GM12878 (cell line): Measurements from ENCODE around the gene RGMB. TPM values are rescaled to one million over a fixed set of nuclear protein-coding genes. Genes with fewer than 3 reads are reported as not detected.

Source experiments
- ATAC-seq: fragments of 200-7000 bp; cut with Tn5 transposase; 3 replicates; pipeline ENCODE4 v1.9.1; 2020; ENCODE audit warnings: mild to moderate bottlenecking, moderate library complexity
- BruUV-seq: library from RNA; stranded (reverse); fragments of 400-500 nt; replicated peaks from 2 replicates; lab custom pipeline; 2021; lab: Mats Ljungman, UMichigan
- CTCF ChIA-PET: fragments of 300-600 bp; sonication (Branson Sonifier 250); formaldehyde crosslinking; extraction: SDS; loops from one replicate; lab custom pipeline; 2021; ENCODE audit warnings: inconsistent platforms; lab: Yijun Ruan, JAX
- POLR2A ChIA-PET: fragments of 350-600 bp; formaldehyde crosslinking; extraction: SDS; loops from one replicate; lab custom pipeline; 2021; ENCODE audit warnings: inconsistent platforms; lab: Charles Lee
- RAD21 ChIA-PET: fragments of 300-600 bp; sonication (Branson Sonifier 250); formaldehyde crosslinking; loops from one replicate; lab custom pipeline; 2023; ENCODE audit warnings: antibody characterized with exemption; ENCODE audit not compliant: unreplicated experiment; lab: Charles Lee
- SMC1A ChIA-PET: fragments of 300-600 bp; sonication (Branson Sonifier 250); formaldehyde crosslinking; loops from one replicate; lab custom pipeline; 2023; ENCODE audit not compliant: unreplicated experiment, uncharacterized antibody; lab: Charles Lee
- DNase-seq: peaks from one replicate; pipeline ENCODE4 v3.0.0-alpha.2; 2011; ENCODE audit warnings: low read depth, low spot score
- FAIRE-seq: peaks from 3 replicates; lab custom pipeline; 2011; peaks lifted over from hg19 to GRCh38; lab: Jason Lieb, UNC
- H2AFZ ChIP-seq: 2 replicates; pipeline ENCODE4 v1.6.0; 2011; ENCODE audit warnings: low read depth, low read length, control low read depth; ENCODE audit not compliant: control insufficient read depth
- H3K27ac ChIP-seq: 2 replicates; pipeline ENCODE4 v1.5.1; 2011; ENCODE audit warnings: control low read depth; ENCODE audit not compliant: control insufficient read depth, insufficient read depth
- H3K27me3 ChIP-seq, 2 experiments: replicated peaks in 1 of 2; 2 replicates each; pipeline versions ENCODE4 v1.6.0 to v1.6.1; 2011; ENCODE audit warnings: low read length in 1 of 2; ENCODE audit not compliant: control insufficient read depth in 2 of 2, insufficient read depth in 2 of 2
- H3K36me3 ChIP-seq, 2 experiments: 2 replicates each; pipeline ENCODE4 v1.5.1; 2011; ENCODE audit warnings: low read length in 1 of 2; ENCODE audit not compliant: control insufficient read depth in 2 of 2, insufficient read depth in 2 of 2
- H3K4me1 ChIP-seq: 2 replicates; pipeline ENCODE4 v1.6.1; 2011; ENCODE audit warnings: mild to moderate bottlenecking, low read length, moderate library complexity, mixed read lengths; ENCODE audit not compliant: control insufficient read depth, insufficient read depth
- H3K4me2 ChIP-seq: 2 replicates; pipeline ENCODE4 v1.6.0; 2011; ENCODE audit warnings: control low read depth; ENCODE audit not compliant: control insufficient read depth, insufficient read depth
- H3K4me3 ChIP-seq: fragments of 200-600 bp; sonication (generic); 2 replicates; pipeline ENCODE4 v1.5.1; 2016
- H3K79me2 ChIP-seq: 2 replicates; pipeline ENCODE4 v1.6.0; 2011; ENCODE audit warnings: low read length; ENCODE audit not compliant: control insufficient read depth, insufficient read depth
- H3K9ac ChIP-seq: 2 replicates; pipeline ENCODE4 v1.8.0; 2011; ENCODE audit warnings: low read length, control low read depth, mixed read lengths; ENCODE audit not compliant: control insufficient read depth, insufficient read depth
- H3K9me3 ChIP-seq: replicated peaks from 3 replicates; pipeline ENCODE4 v1.5.1; 2011; ENCODE audit warnings: mild to moderate bottlenecking, low read length; ENCODE audit not compliant: control insufficient read depth, insufficient read depth
- H4K20me1 ChIP-seq: 2 replicates; pipeline ENCODE4 v1.6.0; 2011; ENCODE audit not compliant: control insufficient read depth, insufficient read depth
- HCFC1 ChIP-seq: fragments of 150-350 bp; IDR thresholded peaks from 2 replicates; pipeline ENCODE4 v1.6.1; 2014; ENCODE audit warnings: low read length
- LARP7 ChIP-seq: fragments of 450-650 bp; IDR thresholded peaks from 2 replicates; pipeline ENCODE4 v1.6.1; 2017; ENCODE audit warnings: mild to moderate bottlenecking
- MEF2B ChIP-seq: fragments of 450-650 bp; IDR thresholded peaks from 2 replicates; pipeline ENCODE4 v1.6.1; 2018; ENCODE audit warnings: mild to moderate bottlenecking, moderate library complexity; ENCODE audit not compliant: partially characterized antibody, poor library complexity, severe bottlenecking
- POU2F2 ChIP-seq: IDR thresholded peaks from 3 replicates; pipeline ENCODE4 v1.6.1; 2011; ENCODE audit warnings: low read depth, mild to moderate bottlenecking, low read length, borderline replicate concordance
- RFX5 ChIP-seq: IDR thresholded peaks from 2 replicates; pipeline ENCODE4 v1.6.1; 2011; ENCODE audit warnings: low read depth, low read length, improper control_type of control experiment
- RUNX3 ChIP-seq: IDR thresholded peaks from 2 replicates; pipeline ENCODE4 v1.6.1; 2012; ENCODE audit warnings: low read length, inconsistent platforms
- SREBF2 ChIP-seq: IDR thresholded peaks from 2 replicates; pipeline ENCODE4 v1.6.1; 2012; ENCODE audit warnings: mild to moderate bottlenecking, low read length
- SUPT20H ChIP-seq: IDR thresholded peaks from 2 replicates; pipeline ENCODE4 v1.6.1; 2011; ENCODE audit warnings: low read depth, mild to moderate bottlenecking, low read length, moderate library complexity, borderline replicate concordance; ENCODE audit not compliant: control insufficient read depth
- WGBS: methylation state at CpG from one replicate; pipeline ENCODE4 v1.1.6; 2016; ENCODE audit warnings: low lambda C conversion rate; ENCODE audit not compliant: insufficient replicate concordance, insufficient coverage; ENCODE audit errors: missing lambda C conversion rate; 5-methylcytosine and 5-hydroxymethylcytosine counted together
- in situ Hi-C: fragments of 300-500 bp; cut with MboI; formaldehyde crosslinking; loops from 9 replicates; pipeline ENCODE4 v1.14.3; 2018; ENCODE audit warnings: mixed read lengths
- intact Hi-C: fragments of 100-400 bp; cut with micrococcal nuclease; formaldehyde crosslinking; loops from one replicate; pipeline ENCODE4 v1.14.2; 2022; ENCODE audit not compliant: unreplicated experiment
- polyA plus RNA-seq, 11 experiments: library from polyadenylated mRNA; depleted of rRNA in 4 of 11; unstranded in 6 of 11; stranded (reverse) in 5 of 11; fragments of >200 nt; fragmentation: Nextera tagmentation in 4 of 11; fragmentation: Illumina TruSeq in 1 of 11; extraction: Ambion mirVana in 4 of 11; extraction: Trizol in 1 of 11; gene quantifications; 1 replicate in 1 of 11; 2 replicates in 10 of 11; pipeline versions ENCODE4 v1.2.1 to v1.2.3, GENCODE V29; 2011 to 2016; ENCODE audit warnings: inconsistent platforms in 2 of 11, missing spikeins in 2 of 11, low read depth in 1 of 11
- total RNA-seq, 4 experiments: library from RNA; depleted of rRNA in 3 of 4; stranded (reverse); fragments of >200 nt in 3 of 4; fragmentation: Illumina TruSeq in 1 of 4; extraction: Trizol in 1 of 4; gene quantifications; 2 replicates each; pipeline versions ENCODE4 v1.2.1 to v1.2.3, GENCODE V29; 2013 to 2021
- TF ChIP-seq, protein P1 (sequence below): IDR thresholded peaks from 2 replicates; pipeline ENCODE4 v1.6.1; 2011; ENCODE audit warnings: mild to moderate bottlenecking, low read depth, low read length, moderate library complexity; ENCODE audit not compliant: insufficient replicate concordance
- TF ChIP-seq, protein P2 (sequence below): fragments of 450-650 bp; IDR thresholded peaks from 2 replicates; pipeline ENCODE4 v1.6.1; 2017; ENCODE audit warnings: borderline replicate concordance
- TF ChIP-seq, protein P3 (sequence below), 3 experiments: IDR thresholded peaks in 2 of 3; conservative IDR thresholded peaks in 1 of 3; 2 replicates each; pipeline ENCODE4 v1.5.1; 2011; ENCODE audit warnings: low read depth in 3 of 3, low read length in 3 of 3, mild to moderate bottlenecking in 3 of 3, control low read depth in 2 of 3, moderate library complexity in 2 of 3, inconsistent platforms in 1 of 3, mixed read lengths in 1 of 3; ENCODE audit not compliant: control insufficient read depth in 2 of 3, insufficient read depth in 1 of 3; ENCODE audit errors: extremely low read depth in 1 of 3

Gene RGMB
- total and polyA plus RNA-seq, 10 of the 15 experiments (the other 5 are each of a cell fraction or from before 2014, with no cell fraction given) = 1.3 to 15.3 (median 7.4) TPM

DNA sequence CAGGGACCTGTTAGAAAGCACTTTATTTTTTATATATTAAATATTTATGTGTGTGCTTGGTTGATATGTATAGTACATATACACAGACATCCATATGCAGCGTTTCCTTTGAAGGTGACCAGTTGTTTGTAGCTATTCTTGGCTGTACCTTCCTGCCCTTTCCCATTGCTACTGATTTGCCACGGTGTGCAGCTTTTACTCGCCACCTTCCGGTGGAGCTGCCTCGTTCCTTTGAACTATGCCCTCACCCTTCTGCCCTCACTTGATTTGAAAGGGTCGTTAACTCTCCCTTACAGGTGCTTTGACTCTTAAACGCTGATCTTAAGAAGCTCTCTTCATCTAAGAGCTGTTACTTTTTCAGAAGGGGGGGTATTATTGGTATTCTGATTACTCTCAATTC is 20.5 kb downstream of the RGMB start:
- ChIA-PET RAD21 (interaction anchor here (1.2 to 3.7 kb wide), 2 partner anchors 25 to 1562 kb away, joined by 3 to 26 read pairs; no protein-coding TSS in a partner anchor), POLR2A (no interaction called here), CTCF (interaction anchor here (1.1 to 7.1 kb wide), 3 partner anchors 10 to 1563 kb away, joined by 3 to 104 read pairs (median 4); partner anchors contain the start of gene RGMB), SMC1A (no interaction called here)
- Histone ChIP-seq H3K4me1 (no peaks in the 10 kb centered on the region), H3K4me2 (no peak overlapping the region), H3K79me2 (peaks cover 4% of the 10 kb centered on the region), H4K20me1 (no peaks in the 10 kb centered on the region), H3K27me3 (no peaks in the 10 kb centered on the region), H3K36me3 (peaks cover 2 to 5% of the 10 kb centered on the region in 2 experiments; a peak in 2 of 4 replicates), H3K9me3 (no peaks in the 10 kb centered on the region), H2AFZ (no peak overlapping the region), H3K4me3 (no peak overlapping the region), H3K27ac (no peak overlapping the region), H3K9ac (no peak overlapping the region)
- in situ Hi-C loops (no loop called here), intact Hi-C loops (no loop called here)
- no TSS peak for BruUV-seq
- no peak for TF ChIP-seq RFX5
- TF ChIP-seq MEF2B = no peak
- no peak for ATAC-seq
- FAIRE-seq = no peak
- no peak for DNase-seq
- 91% methylated on average over 7 of the region's 7 CpGs for WGBS

DNA sequence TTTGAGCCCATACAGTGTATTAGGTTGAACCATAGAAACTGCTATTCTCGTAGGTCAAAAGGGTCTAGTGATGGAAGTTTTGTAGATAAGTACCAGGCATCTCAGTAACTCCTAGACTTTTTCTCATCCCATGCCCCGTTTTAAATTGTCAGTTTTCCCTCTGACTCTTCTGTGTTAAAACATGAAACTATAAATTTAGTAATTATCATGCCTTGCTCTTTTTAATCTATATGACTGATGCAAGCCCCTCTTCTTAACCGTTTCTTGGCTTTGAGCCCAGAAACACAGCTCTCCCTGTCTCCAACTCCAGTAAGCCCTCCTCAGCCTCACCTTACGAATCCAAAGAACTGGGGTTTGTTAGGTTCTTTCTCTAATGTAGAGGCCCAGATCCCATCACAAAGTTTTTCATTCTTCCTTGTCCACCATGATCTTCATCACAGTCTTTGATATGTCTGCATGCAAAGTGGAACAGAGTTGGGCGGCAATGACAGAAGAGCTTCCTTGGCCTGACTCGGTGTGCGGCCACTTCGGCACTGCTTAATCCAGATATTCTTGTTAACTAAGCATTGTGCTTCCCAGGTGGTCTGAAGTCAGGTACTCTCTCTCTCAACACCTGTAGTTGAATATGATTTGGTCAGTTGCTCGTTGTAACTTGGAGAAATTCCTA is 21.1 kb downstream of the RGMB start:
- TSS peak; percentile 28 for BruUV-seq
- RAD21 ChIA-PET = interaction anchor here (1.2 to 3.7 kb wide), 2 partner anchors 26 to 1563 kb away, joined by 3 to 26 read pairs; no protein-coding TSS in a partner anchor
- H3K9ac ChIP-seq = no peak overlapping the region
- DNase-seq = no peak
- POLR2A ChIA-PET = no interaction called here
- SMC1A ChIA-PET = interaction anchor here (1.7 to 3.5 kb wide), 3 partner anchors 24 to 1563 kb away, joined by 4 to 24 read pairs (median 17); no protein-coding TSS in a partner anchor
- TF ChIP-seq HCFC1 (no peak), LARP7 (no peak), RUNX3 (no peak), POU2F2 (no peak), SUPT20H (no peak), SREBF2 (no peak)
- TF ChIP-seq, protein P1, sequence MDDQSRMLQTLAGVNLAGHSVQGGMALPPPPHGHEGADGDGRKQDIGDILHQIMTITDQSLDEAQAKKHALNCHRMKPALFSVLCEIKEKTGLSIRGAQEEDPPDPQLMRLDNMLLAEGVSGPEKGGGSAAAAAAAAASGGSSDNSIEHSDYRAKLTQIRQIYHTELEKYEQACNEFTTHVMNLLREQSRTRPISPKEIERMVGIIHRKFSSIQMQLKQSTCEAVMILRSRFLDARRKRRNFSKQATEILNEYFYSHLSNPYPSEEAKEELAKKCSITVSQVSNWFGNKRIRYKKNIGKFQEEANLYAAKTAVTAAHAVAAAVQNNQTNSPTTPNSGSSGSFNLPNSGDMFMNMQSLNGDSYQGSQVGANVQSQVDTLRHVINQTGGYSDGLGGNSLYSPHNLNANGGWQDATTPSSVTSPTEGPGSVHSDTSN = no peak
- TF ChIP-seq, protein P2, sequence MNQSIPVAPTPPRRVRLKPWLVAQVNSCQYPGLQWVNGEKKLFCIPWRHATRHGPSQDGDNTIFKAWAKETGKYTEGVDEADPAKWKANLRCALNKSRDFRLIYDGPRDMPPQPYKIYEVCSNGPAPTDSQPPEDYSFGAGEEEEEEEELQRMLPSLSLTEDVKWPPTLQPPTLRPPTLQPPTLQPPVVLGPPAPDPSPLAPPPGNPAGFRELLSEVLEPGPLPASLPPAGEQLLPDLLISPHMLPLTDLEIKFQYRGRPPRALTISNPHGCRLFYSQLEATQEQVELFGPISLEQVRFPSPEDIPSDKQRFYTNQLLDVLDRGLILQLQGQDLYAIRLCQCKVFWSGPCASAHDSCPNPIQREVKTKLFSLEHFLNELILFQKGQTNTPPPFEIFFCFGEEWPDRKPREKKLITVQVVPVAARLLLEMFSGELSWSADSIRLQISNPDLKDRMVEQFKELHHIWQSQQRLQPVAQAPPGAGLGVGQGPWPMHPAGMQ = no peak
- TF ChIP-seq, protein P3, sequence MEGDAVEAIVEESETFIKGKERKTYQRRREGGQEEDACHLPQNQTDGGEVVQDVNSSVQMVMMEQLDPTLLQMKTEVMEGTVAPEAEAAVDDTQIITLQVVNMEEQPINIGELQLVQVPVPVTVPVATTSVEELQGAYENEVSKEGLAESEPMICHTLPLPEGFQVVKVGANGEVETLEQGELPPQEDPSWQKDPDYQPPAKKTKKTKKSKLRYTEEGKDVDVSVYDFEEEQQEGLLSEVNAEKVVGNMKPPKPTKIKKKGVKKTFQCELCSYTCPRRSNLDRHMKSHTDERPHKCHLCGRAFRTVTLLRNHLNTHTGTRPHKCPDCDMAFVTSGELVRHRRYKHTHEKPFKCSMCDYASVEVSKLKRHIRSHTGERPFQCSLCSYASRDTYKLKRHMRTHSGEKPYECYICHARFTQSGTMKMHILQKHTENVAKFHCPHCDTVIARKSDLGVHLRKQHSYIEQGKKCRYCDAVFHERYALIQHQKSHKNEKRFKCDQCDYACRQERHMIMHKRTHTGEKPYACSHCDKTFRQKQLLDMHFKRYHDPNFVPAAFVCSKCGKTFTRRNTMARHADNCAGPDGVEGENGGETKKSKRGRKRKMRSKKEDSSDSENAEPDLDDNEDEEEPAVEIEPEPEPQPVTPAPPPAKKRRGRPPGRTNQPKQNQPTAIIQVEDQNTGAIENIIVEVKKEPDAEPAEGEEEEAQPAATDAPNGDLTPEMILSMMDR (IDR thresholded peaks at IDR 0.05 in 2 of 3, conservative IDR thresholded peaks at IDR 0.05 in 1 of 3; ENCODE audit: control insufficient read depth in 2 of 3, extremely low read depth in 1 of 3, insufficient read depth in 1 of 3, low read depth in 3 of 3, low read length in 3 of 3) = no peak
- intact Hi-C loops = no loop called here
- H3K4me3 ChIP-seq = no peak overlapping the region
- no peaks in the 10 kb centered on the region for H4K20me1 ChIP-seq
- in situ Hi-C loops = no loop called here
- H3K9me3 ChIP-seq = no peaks in the 10 kb centered on the region
- FAIRE-seq = no peak
- H3K79me2 ChIP-seq = peaks cover 2% of the 10 kb centered on the region
- no peak overlapping the region for H2AFZ ChIP-seq
- peaks cover 2 to 5% of the 10 kb centered on the region in 2 experiments; a peak in 2 of 4 replicates for H3K36me3 ChIP-seq
- 88% methylated on average over 9 of the region's 9 CpGs for WGBS
- no peak overlapping the region for H3K4me2 ChIP-seq
- H3K4me1 ChIP-seq = no peaks in the 10 kb centered on the region
- CTCF ChIA-PET = interaction anchor here (1.1 to 7.1 kb wide), 5 partner anchors 9 to 1563 kb away, joined by 3 to 104 read pairs (median 20); partner anchors contain the start of gene RGMB
- H3K27me3 ChIP-seq = no peaks in the 10 kb centered on the region
- no peak overlapping the region for H3K27ac ChIP-seq
- ATAC-seq = no peak
